Smooth muscle cell of trachea (primary cell): Measurements from ENCODE around the gene MSS51. TPM values are rescaled to one million over a fixed set of nuclear protein-coding genes. Genes with fewer than 3 reads are reported as not detected.

Experiments
- total RNA-seq: library from RNA; depleted of rRNA; stranded (reverse); fragments of >200 nt; gene quantifications from 2 replicates; pipeline ENCODE4 v1.2.1, GENCODE V29; 2014

The MSS51 gene
- total RNA-seq, result 1.8 and 2.5 TPM in 2 replicates

DNA sequence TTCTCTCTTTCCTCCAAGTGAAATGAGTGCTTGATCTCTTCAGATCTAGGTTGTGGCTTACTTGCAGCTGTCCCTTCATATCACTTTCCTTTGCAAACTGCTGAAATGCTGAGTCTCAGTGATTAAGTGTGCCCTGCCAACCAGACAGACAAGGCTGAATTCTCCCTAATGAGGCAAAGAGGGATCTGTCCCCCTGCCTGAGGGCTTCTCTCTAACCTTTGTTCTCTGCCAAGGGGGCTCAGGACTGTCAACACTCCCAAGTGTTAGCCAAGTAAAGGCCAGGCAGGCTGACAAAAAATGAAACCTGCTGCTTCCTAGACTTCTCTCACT lies at the start of gene MSS51:
MSS51 (minus strand) TSS at position 24 of the 330 bp plus-strand sequence. CDS start 5,277 bp downstream, outside the sequence.

GRCh38 chr10:73413528-73414229 lies 19.7 kb downstream of the MSS51 start, which contains the start of gene ANXA7:
Gene ANXA7 (minus strand): TSS chr10:73414058. CDS start chr10:73400856, 13,202 bp downstream.

Other genes starting within 250 kb of the MSS51 start
- gene DNAJC9, start 186.3 kb downstream of the MSS51 start, total RNA-seq, result 11.7 and 41.6 TPM in 2 replicates
- 68.0 and 80.6 TPM in 2 replicates for gene MRPS16, start 180.9 kb downstream of the MSS51 start, total RNA-seq
- 0.87 and 1.7 TPM in 2 replicates for gene CFAP70, start 74.7 kb downstream of the MSS51 start, total RNA-seq
- gene ANXA7, start 19.5 kb downstream of the MSS51 start, total RNA-seq, result 170 and 191 TPM in 2 replicates
- 32.4 and 52.2 TPM in 2 replicates for gene PPP3CB, start 62.5 kb upstream of the MSS51 start, total RNA-seq
- 6.8 and 9.2 TPM in 2 replicates for gene USP54, start 157.8 kb upstream of the MSS51 start, total RNA-seq
- 0.33 TPM in 1 of 2 replicates, not detected in the other for gene MYOZ1, start 207.9 kb upstream of the MSS51 start, total RNA-seq
- not detected in 2 replicates for gene SYNPO2L, start 222.5 kb upstream of the MSS51 start, total RNA-seq